PC-3 (cell line): ENCODE data around the gene DIS3L2. TPM values are rescaled to one million over a fixed set of nuclear protein-coding genes. Genes with fewer than 3 reads are reported as not detected.

Source experiments
- ATAC-seq: fragments of 200-7000 bp; cut with Tn5 transposase; 2 replicates; pipeline ENCODE4 v1.9.1; 2020; ENCODE audit warnings: mild to moderate bottlenecking, moderate library complexity
- BruUV-seq: library from RNA; stranded (reverse); fragments of 400-500 nt; replicated peaks from 2 replicates; lab custom pipeline; 2021; lab: Mats Ljungman, UMichigan
- CTCF ChIA-PET: fragments of 300-600 bp; sonication (Branson Sonifier 250); formaldehyde crosslinking; loops from one replicate; lab custom pipeline; 2022; ENCODE audit warnings: antibody characterized with exemption; lab: Charles Lee
- POLR2A ChIA-PET: fragments of 300-600 bp; sonication (Branson Sonifier 250); formaldehyde crosslinking; loops from one replicate; lab custom pipeline; 2022; ENCODE audit warnings: antibody characterized with exemption; ENCODE audit not compliant: unreplicated experiment; lab: Charles Lee
- DNase-seq: peaks from one replicate; pipeline ENCODE4 v3.0.0-alpha.2; 2015
- H2AFZ ChIP-seq: fragments of 300-600 bp; sonication (generic); 2 replicates; pipeline ENCODE4 v1.6.0; 2016; ENCODE audit warnings: antibody characterized with exemption, low read length
- H3F3A ChIP-seq: fragments of 300-600 bp; sonication (generic); one replicate; pipeline ENCODE4 v1.6.0; 2017; ENCODE audit warnings: antibody characterized with exemption, low read length, control low read depth, mild to moderate bottlenecking; ENCODE audit not compliant: unreplicated experiment
- H3K27ac ChIP-seq: fragments of 300-600 bp; sonication (generic); 2 replicates; pipeline ENCODE4 v1.5.1; 2016; ENCODE audit warnings: mild to moderate bottlenecking, low read length
- H3K27me3 ChIP-seq: fragments of 300-600 bp; sonication (generic); 2 replicates; pipeline ENCODE4 v1.6.1; 2016; ENCODE audit warnings: low read length, mixed read lengths
- H3K36me3 ChIP-seq: fragments of 300-600 bp; sonication (generic); 2 replicates; pipeline ENCODE4 v1.6.1; 2016; ENCODE audit warnings: low read depth, mixed run types, low read length, mixed read lengths
- H3K4me1 ChIP-seq: fragments of 300-600 bp; sonication (generic); 2 replicates; pipeline ENCODE4 v1.5.1; 2016; ENCODE audit warnings: low read length; ENCODE audit not compliant: insufficient read depth
- H3K4me2 ChIP-seq: fragments of 300-600 bp; sonication (generic); 2 replicates; pipeline ENCODE4 v1.6.0; 2016; ENCODE audit warnings: low read length
- H3K4me3 ChIP-seq: fragments of 300-600 bp; sonication (generic); 2 replicates; pipeline ENCODE4 v1.5.1; 2016; ENCODE audit warnings: mild to moderate bottlenecking, low read length, mixed read lengths
- H3K79me2 ChIP-seq: fragments of 300-600 bp; sonication (generic); 2 replicates; pipeline ENCODE4 v1.6.1; 2017; ENCODE audit warnings: low read length, mixed read lengths
- H3K9ac ChIP-seq: fragments of 300-600 bp; sonication (generic); 2 replicates; pipeline ENCODE4 v1.6.0; 2016; ENCODE audit warnings: mild to moderate bottlenecking, low read length
- H3K9me2 ChIP-seq: fragments of 300-600 bp; sonication (generic); replicated peaks from 2 replicates; pipeline ENCODE4 v1.6.1; 2016; ENCODE audit warnings: mixed run types, low read length, mixed read lengths
- H3K9me3 ChIP-seq: fragments of 300-600 bp; sonication (generic); 2 replicates; pipeline ENCODE4 v1.6.1; 2016; ENCODE audit warnings: low read length, mixed read lengths
- H4K20me1 ChIP-seq: fragments of 300-600 bp; sonication (generic); 2 replicates; pipeline ENCODE4 v1.6.1; 2016; ENCODE audit warnings: low read length, mixed read lengths
- EZH2 ChIP-seq: fragments of 300-600 bp; sonication (generic); IDR thresholded peaks from one replicate; pipeline ENCODE4 v1.6.1; 2017; ENCODE audit warnings: antibody characterized with exemption, mild to moderate bottlenecking, low read length; ENCODE audit not compliant: unreplicated experiment
- EZH2phosphoT487 ChIP-seq: fragments of 300-600 bp; sonication (generic); IDR thresholded peaks from 2 replicates; pipeline ENCODE4 v1.6.1; 2018; ENCODE audit warnings: mild to moderate bottlenecking, antibody characterized with exemption, low read length, borderline replicate concordance
- intact Hi-C: fragments of 100-400 bp; cut with micrococcal nuclease; formaldehyde crosslinking; loops from 2 replicates; pipeline ENCODE4 v1.9.0; 2023
- total RNA-seq: library from RNA; depleted of rRNA; stranded (reverse); fragments of >200 nt; gene quantifications from 2 replicates; pipeline ENCODE4 v1.2.3, GENCODE V29; 2014
- TF ChIP-seq, protein P1 (sequence below): fragments of 300-600 bp; sonication (generic); conservative IDR thresholded peaks from 2 replicates; pipeline ENCODE4 v1.5.1; 2017; ENCODE audit warnings: antibody characterized with exemption, low read depth, mild to moderate bottlenecking, low read length

Gene DIS3L2
- total RNA-seq, 1 experiment from 2014 or later = 22.8 TPM

DNA sequence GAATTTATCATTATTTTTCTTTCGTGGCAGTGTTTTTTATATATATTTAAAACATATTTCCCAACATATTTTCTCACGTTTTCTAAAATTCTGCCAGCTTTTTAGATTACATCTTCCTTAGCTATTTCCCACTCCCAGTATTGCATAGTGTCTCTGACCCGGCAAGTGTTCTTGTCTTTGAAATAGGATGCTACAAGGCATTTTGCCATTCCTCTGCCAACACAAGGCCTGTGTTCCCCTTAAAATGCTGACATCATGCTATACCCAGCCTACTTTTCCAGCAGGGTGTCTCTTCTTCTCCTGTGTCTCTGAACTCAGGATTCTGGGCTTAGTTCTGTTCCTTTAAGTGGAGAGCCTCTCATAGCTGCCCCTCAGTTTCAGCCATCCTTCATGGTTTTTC lies 115.2 kb downstream of the DIS3L2 start:
- no peak overlapping the region for H3K9ac ChIP-seq
- TF ChIP-seq, protein P1, sequence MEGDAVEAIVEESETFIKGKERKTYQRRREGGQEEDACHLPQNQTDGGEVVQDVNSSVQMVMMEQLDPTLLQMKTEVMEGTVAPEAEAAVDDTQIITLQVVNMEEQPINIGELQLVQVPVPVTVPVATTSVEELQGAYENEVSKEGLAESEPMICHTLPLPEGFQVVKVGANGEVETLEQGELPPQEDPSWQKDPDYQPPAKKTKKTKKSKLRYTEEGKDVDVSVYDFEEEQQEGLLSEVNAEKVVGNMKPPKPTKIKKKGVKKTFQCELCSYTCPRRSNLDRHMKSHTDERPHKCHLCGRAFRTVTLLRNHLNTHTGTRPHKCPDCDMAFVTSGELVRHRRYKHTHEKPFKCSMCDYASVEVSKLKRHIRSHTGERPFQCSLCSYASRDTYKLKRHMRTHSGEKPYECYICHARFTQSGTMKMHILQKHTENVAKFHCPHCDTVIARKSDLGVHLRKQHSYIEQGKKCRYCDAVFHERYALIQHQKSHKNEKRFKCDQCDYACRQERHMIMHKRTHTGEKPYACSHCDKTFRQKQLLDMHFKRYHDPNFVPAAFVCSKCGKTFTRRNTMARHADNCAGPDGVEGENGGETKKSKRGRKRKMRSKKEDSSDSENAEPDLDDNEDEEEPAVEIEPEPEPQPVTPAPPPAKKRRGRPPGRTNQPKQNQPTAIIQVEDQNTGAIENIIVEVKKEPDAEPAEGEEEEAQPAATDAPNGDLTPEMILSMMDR = no peak
- TF ChIP-seq EZH2 (no peak), EZH2phosphoT487 (no peak)
- H3K4me2 ChIP-seq = no peak overlapping the region
- no peaks in the 10 kb centered on the region for H4K20me1 ChIP-seq
- ChIA-PET CTCF (no interaction called here), POLR2A (no interaction called here)
- no peak overlapping the region for H2AFZ ChIP-seq
- H3K36me3 ChIP-seq = no peaks in the 10 kb centered on the region
- H3F3A ChIP-seq = no peaks in the 10 kb centered on the region
- H3K79me2 ChIP-seq = no peaks in the 10 kb centered on the region
- H3K27ac ChIP-seq = no peak overlapping the region
- no peaks in the 10 kb centered on the region for H3K9me3 ChIP-seq
- no peaks in the 10 kb centered on the region for H3K9me2 ChIP-seq
- H3K4me3 ChIP-seq = no peak overlapping the region
- ATAC-seq (no peak), DNase-seq (no peak)
- no TSS peak for BruUV-seq
- 0 out of 2 replicates have a peak, but pooled peaks cover 6% of the 10 kb centered on the region for H3K4me1 ChIP-seq
- H3K27me3 ChIP-seq = no peaks in the 10 kb centered on the region
- intact Hi-C loops = no loop called here

DNA sequence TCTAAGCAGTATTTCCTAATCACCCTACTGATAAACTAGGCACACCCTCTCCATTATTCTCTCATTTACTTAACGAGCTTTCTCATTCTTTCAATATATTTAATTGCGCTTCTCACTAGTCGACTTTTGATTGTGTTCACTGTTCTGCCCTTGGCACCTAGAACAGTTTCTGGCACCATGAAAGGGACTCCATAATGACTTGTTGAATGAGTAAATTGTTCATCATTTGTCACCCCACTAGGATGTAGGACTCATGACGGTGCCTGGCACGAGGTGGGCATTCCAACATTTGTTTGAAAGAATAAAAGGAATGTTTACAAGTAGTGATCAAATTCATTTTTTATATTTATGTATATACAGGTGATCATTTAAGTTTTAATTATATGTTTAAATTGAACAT lies 123.7 kb downstream of the DIS3L2 start:
- H3K9me2 ChIP-seq = no peaks in the 10 kb centered on the region
- no peak overlapping the region for H3K9ac ChIP-seq
- no peak overlapping the region for H3K4me2 ChIP-seq
- intact Hi-C loops = no loop called here
- H3K4me3 ChIP-seq = no peak overlapping the region
- H3F3A ChIP-seq = no peaks in the 10 kb centered on the region
- ChIA-PET POLR2A (no interaction called here), CTCF (no interaction called here)
- 0 out of 2 replicates have a peak, but pooled peaks cover 3% of the 10 kb centered on the region for H3K9me3 ChIP-seq
- TF ChIP-seq EZH2 (no peak), EZH2phosphoT487 (no peak)
- TF ChIP-seq, protein P1 = no peak
- no peaks in the 10 kb centered on the region for H4K20me1 ChIP-seq
- ATAC-seq = no peak
- H3K27ac ChIP-seq = no peak overlapping the region
- DNase-seq = no peak
- H3K4me1 ChIP-seq = no peaks in the 10 kb centered on the region
- H3K79me2 ChIP-seq = no peaks in the 10 kb centered on the region
- H3K27me3 ChIP-seq = no peaks in the 10 kb centered on the region
- peaks cover 7% of the 10 kb centered on the region for H3K36me3 ChIP-seq
- H2AFZ ChIP-seq = no peak overlapping the region
- BruUV-seq = no TSS peak

DNA sequence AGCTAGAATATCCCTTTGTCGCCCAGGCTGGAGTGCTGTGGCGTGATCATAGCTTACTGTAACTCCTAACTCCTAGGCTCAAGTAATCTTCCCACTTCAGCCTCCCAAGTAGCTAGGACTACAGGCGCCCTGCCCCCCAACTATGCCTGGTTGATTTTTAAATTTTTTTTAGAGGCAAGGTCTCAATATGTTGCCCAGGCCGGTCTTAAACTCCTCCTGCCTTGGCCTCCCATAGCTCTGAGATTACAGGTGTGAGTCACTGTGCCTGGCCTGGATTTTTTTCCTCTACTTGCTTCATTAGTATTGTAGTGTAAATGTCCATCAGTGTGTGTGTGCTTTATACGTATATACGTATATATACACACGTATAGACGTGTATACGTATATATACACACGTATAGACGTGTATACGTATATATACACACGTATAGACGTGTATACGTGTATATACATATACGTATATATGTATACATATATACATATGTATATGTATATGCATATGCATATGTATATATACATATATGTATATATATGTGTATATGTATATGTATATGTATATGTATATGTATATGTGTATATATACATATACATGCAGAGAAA lies 124.4 kb downstream of the DIS3L2 start:
- H3K36me3 ChIP-seq = peaks cover 7% of the 10 kb centered on the region

More for the DNA sequence above, 124.4 kb downstream of the DIS3L2 start:
- intact Hi-C loops = no loop called here
- Histone ChIP-seq H3K4me2 (no peak overlapping the region), H3K4me3 (no peak overlapping the region), H3K79me2 (no peaks in the 10 kb centered on the region), H3K9me3 (0 out of 2 replicates have a peak, but pooled peaks cover 3% of the 10 kb centered on the region), H3K4me1 (no peaks in the 10 kb centered on the region), H2AFZ (no peak overlapping the region), H4K20me1 (no peaks in the 10 kb centered on the region), H3K27me3 (no peaks in the 10 kb centered on the region), H3F3A (no peaks in the 10 kb centered on the region), H3K9ac (no peak overlapping the region), H3K9me2 (no peaks in the 10 kb centered on the region), H3K27ac (no peak overlapping the region)
- no peak for ATAC-seq
- CTCF ChIA-PET = no interaction called here
- no peak for DNase-seq
- BruUV-seq = no TSS peak
- no peak for TF ChIP-seq EZH2phosphoT487
- TF ChIP-seq, protein P1 = no peak
- TF ChIP-seq EZH2 = no peak
- POLR2A ChIA-PET = no interaction called here
